NB4 (cell line): ENCODE data around the gene TEDC2.
A peak's percentile ranks its signal among the peaks of the same experiment; 100 is the strongest.

ENCODE experiments used
- CTCF ChIP-seq: IDR thresholded peaks from one replicate; pipeline ENCODE4 v1.5.1; 2012; ENCODE audit warnings: low read depth, low read length
- MAX ChIP-seq: IDR thresholded peaks from 2 replicates; pipeline ENCODE4 v1.6.1; 2011; ENCODE audit warnings: low read depth, low read length
- MYC ChIP-seq: IDR thresholded peaks from 2 replicates; pipeline ENCODE4 v1.6.1; 2011; ENCODE audit warnings: low read depth, low read length
- POLR2A ChIP-seq: IDR thresholded peaks from 2 replicates; pipeline ENCODE4 v1.6.1; 2011; ENCODE audit warnings: mild to moderate bottlenecking; ENCODE audit not compliant: insufficient read length; ENCODE audit errors: extremely low read depth

- TF ChIP-seq CTCF (no peak), POLR2A (no peak), MAX (peak; percentile 59), MYC (no peak)
These were observed 28.1 kb downstream of the TEDC2 start for GRCh38 chr16:2487903-2488531.
